Subcutaneous adipose tissue (tissue), 4 donors: ENCODE data around the gene ST6GALNAC2. TPM values are rescaled to one million over a fixed set of nuclear protein-coding genes. Genes with fewer than 3 reads are reported as not detected.

ENCODE experiments used
- total RNA-seq, 4 donors: library from RNA; depleted of rRNA; stranded (reverse); fragments of >200 nt; gene quantifications; one replicate each; pipeline ENCODE4 v1.1.0, GENCODE V29; 2016
- TF ChIP-seq, protein P1 (sequence below): fragments of 450-650 bp; IDR thresholded peaks from one replicate; pipeline ENCODE4 v1.5.1; 2016; ENCODE audit warnings: low read depth, mild to moderate bottlenecking, control low read depth, antibody characterized with exemption, moderate library complexity

ST6GALNAC2 gene
- total RNA-seq, 4 donors from 2014 or later = 4.2 to 18.0 (median 12.7) TPM

DNA sequence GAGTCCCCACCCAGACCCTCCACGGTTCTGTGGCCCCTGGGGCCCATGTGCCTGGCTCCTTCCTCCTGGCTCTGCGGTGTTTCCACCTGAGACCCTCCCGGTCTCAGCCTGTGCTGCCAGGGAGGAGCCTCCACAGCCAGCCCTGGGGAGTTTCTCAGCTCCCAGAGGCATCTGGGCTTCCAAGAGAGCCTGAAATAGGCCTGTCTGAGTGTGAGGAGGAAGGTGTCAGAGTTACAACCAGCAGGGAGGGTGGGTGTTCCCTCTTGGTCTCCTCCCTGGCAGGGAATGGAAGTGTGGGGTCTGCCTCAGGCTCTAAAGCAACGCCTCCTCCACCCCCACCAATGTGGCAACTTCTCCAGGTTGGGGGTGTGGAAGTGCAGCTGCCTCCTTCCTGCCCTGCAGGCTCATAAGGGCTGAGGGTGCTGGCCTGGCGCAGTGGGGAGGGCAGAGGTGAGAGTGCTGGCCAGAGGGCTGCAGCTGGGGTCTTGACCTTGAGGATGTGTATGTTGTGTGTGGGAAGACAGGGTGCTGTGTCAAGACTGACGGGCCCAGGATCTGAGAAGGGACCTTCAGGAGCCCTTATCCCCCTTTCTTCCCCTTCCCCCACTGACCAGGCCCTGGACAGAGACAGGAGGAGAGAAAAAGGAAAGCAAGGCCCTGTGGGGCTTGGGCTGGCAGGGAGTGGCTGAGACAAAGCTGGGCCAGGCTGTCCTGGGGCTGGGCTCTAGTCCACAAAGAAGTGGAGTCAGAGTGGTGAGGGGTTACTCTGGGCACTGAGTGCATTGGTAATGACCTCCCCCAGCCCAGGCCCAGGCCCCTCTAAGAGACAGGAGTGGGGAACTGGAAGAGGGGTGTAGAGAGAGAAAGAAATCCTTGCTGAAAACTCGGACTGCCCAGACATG is 50.6 kb downstream of the ST6GALNAC2 start:
- TF ChIP-seq, protein P1, sequence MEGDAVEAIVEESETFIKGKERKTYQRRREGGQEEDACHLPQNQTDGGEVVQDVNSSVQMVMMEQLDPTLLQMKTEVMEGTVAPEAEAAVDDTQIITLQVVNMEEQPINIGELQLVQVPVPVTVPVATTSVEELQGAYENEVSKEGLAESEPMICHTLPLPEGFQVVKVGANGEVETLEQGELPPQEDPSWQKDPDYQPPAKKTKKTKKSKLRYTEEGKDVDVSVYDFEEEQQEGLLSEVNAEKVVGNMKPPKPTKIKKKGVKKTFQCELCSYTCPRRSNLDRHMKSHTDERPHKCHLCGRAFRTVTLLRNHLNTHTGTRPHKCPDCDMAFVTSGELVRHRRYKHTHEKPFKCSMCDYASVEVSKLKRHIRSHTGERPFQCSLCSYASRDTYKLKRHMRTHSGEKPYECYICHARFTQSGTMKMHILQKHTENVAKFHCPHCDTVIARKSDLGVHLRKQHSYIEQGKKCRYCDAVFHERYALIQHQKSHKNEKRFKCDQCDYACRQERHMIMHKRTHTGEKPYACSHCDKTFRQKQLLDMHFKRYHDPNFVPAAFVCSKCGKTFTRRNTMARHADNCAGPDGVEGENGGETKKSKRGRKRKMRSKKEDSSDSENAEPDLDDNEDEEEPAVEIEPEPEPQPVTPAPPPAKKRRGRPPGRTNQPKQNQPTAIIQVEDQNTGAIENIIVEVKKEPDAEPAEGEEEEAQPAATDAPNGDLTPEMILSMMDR = no peak

DNA sequence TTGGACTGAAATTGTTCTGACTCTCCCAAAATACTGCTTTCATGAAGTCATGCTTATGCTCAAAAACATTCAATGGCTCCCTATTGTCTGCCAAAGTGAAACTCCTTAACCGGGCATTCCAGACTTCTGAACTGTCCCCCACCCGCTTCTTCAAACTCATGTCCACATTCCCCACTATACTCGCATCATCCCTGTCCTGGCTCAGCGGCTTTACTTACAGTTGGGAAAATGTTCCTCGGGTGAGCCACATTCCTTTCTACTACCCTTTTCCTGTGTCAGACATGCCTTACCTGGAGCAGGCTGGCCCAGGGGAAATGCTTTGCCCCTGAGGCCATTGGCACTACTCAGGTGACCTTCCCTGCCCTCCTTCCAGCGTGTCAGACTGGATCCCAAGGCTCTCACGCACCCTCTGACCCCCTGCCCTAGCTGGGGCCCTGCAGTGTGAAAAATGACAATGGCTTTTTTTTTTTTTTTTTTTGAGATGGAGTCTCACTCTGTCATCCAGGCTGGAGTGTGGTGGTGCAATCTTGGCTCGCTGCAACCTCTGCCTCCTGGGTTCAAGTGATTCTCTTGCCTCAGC is 53.5 kb downstream of the ST6GALNAC2 start:
- TF ChIP-seq, protein P1 = no peak

- TF ChIP-seq, protein P1 = no peak
Observed at GRCh38 chr17:76531486-76532038, 54.1 kb downstream of the ST6GALNAC2 start.

DNA sequence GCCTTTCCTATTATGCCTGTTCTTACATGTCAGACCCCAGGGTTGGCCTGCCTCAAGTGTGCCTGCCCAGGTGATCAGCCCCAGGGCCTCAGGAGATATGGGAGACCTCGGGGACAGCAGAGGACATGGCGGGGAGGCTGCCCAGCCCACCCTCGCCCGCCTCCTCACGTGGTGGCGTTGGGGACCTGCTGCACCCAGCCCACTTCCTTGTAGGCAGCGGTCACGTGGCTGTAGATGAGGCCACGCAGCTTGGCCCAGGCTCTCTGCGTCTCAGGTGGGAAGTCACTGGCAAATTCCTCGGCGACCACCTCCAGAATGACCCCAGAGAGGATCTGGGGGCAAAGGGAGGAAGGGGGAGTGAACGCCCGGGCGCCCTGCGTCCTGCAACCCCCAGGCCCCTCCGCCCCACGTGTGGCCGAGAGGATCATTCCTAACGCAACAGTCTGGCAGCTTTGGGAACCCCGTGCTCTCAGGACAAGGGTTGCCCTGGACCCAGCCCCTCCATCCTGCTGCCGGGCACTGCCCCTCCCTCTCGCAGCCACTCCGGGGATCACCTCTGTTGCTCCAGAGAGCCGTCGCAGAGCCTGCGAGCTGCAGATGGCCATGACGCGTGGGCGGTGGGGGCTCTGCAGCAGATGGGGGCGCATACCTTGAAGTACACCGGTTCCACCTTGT is 54.7 kb downstream of the ST6GALNAC2 start:
- TF ChIP-seq, protein P1 = no peak

GRCh38 chr17:76530095-76530723 is 55.5 kb downstream of the ST6GALNAC2 start:
- TF ChIP-seq, protein P1 = no peak

- TF ChIP-seq, protein P1 = no peak
Observed at GRCh38 chr17:76529224-76530094, 56.2 kb downstream of the ST6GALNAC2 start.
